HepG2 (cell line): ENCODE data around the gene LPO. TPM values are rescaled to one million over a fixed set of nuclear protein-coding genes. Genes with fewer than 3 reads are reported as not detected.

Source experiments
- AHDC1 ChIP-seq: sonication (generic); formaldehyde crosslinking; IDR thresholded peaks from 2 replicates; pipeline ENCODE4 v1.5.1; 2020; ENCODE audit warnings: mild to moderate bottlenecking, missing genetic modification reagents, borderline replicate concordance
- ATF6 ChIP-seq: sonication (generic); formaldehyde crosslinking; conservative IDR thresholded peaks from 2 replicates; pipeline ENCODE4 v1.4.0; 2020; ENCODE audit warnings: missing genetic modification reagents
- CENPT ChIP-seq: sonication (generic); formaldehyde crosslinking; IDR thresholded peaks from 2 replicates; pipeline ENCODE4 v1.8.0; 2022; ENCODE audit warnings: low read depth, mild to moderate bottlenecking, moderate library complexity, missing genetic modification reagents
- CENPX ChIP-seq: sonication (generic); formaldehyde crosslinking; IDR thresholded peaks from 2 replicates; pipeline ENCODE4 v1.9.0; 2021; ENCODE audit warnings: mild to moderate bottlenecking, missing genetic modification reagents, moderate library complexity
- FOXK2 ChIP-seq: fragments of 450-650 bp; IDR thresholded peaks from 2 replicates; pipeline ENCODE4 v1.6.1; 2016
- KLF16 ChIP-seq, 2 experiments: sonication (generic) in 1 of 2; formaldehyde crosslinking in 1 of 2; IDR thresholded peaks; 2 replicates each; pipeline versions ENCODE4 v1.6.1 to v1.8.0; 2016 to 2023; ENCODE audit warnings: missing genetic modification reagents in 2 of 2, missing compliant biosample characterization in 1 of 2
- NR2F6 ChIP-seq, 2 experiments: IDR thresholded peaks; 2 replicates each; pipeline ENCODE4 v1.6.1; 2016; ENCODE audit warnings: antibody characterized with exemption in 1 of 2, mild to moderate bottlenecking in 1 of 2
- PAWR ChIP-seq: sonication (generic); formaldehyde crosslinking; IDR thresholded peaks from 2 replicates; pipeline ENCODE4 v1.4.0; 2020; ENCODE audit warnings: missing genetic modification reagents, mild to moderate bottlenecking, borderline replicate concordance
- PBX2 ChIP-seq: IDR thresholded peaks from 2 replicates; pipeline ENCODE4 v1.6.1; 2016; ENCODE audit warnings: control low read depth
- PITX1 ChIP-seq: sonication (generic); formaldehyde crosslinking; IDR thresholded peaks from 2 replicates; pipeline ENCODE4 v1.5.1; 2020; ENCODE audit warnings: mild to moderate bottlenecking, missing genetic modification reagents
- TSC22D2 ChIP-seq: sonication (generic); formaldehyde crosslinking; IDR thresholded peaks from 2 replicates; pipeline ENCODE4 v1.5.1; 2020; ENCODE audit warnings: missing genetic modification reagents, mild to moderate bottlenecking, borderline replicate concordance
- ZBTB14 ChIP-seq: sonication (generic); formaldehyde crosslinking; IDR thresholded peaks from 2 replicates; pipeline ENCODE4 v1.4.0; 2020; ENCODE audit warnings: missing genetic modification reagents
- ZBTB33 ChIP-seq: sonication (generic); formaldehyde crosslinking; IDR thresholded peaks from 2 replicates; pipeline ENCODE4 v1.4.0; 2020; ENCODE audit warnings: missing genetic modification reagents
- ZNF704 ChIP-seq: sonication (generic); formaldehyde crosslinking; IDR thresholded peaks from 2 replicates; pipeline ENCODE4 v1.8.1; 2023; ENCODE audit warnings: mild to moderate bottlenecking, inconsistent platforms, moderate library complexity, missing genetic modification reagents, borderline replicate concordance
- polyA plus RNA-seq, 8 experiments: library from polyadenylated mRNA; depleted of rRNA in 3 of 8; stranded (reverse) in 7 of 8; unstranded in 1 of 8; fragments of >200 nt; fragmentation: Illumina TruSeq in 4 of 8; extraction: Trizol in 4 of 8; gene quantifications; 2 replicates each; pipeline versions ENCODE4 v1.2.1 to v1.2.3, GENCODE V29; 2011 to 2016; ENCODE audit warnings: low read depth in 4 of 8, missing spikeins in 1 of 8, mixed read lengths in 1 of 8; ENCODE audit not compliant: insufficient read depth in 1 of 8
- total RNA-seq, 5 experiments: library from RNA; depleted of rRNA; stranded (reverse); fragments of >200 nt; fragmentation: Illumina TruSeq; extraction: Trizol; gene quantifications; 2 replicates each; pipeline ENCODE4 v1.2.3, GENCODE V29; 2016; ENCODE audit warnings: low read depth in 1 of 5

The LPO gene
- total and polyA plus RNA-seq, 2 of the 13 experiments (the other 11 are each of a cell fraction or from before 2014, with no cell fraction given): not detected

GRCh38 chr17:58249270-58250133 is 11.1 kb downstream of the LPO start (continued):
- TF ChIP-seq ATF6 (CRISPR knock-in tag): no peak
- TF ChIP-seq PITX1: peak; percentile 56
- TF ChIP-seq PAWR (CRISPR knock-in tag): no peak
- peak; percentile 97 for TF ChIP-seq ZBTB33
- no peak for TF ChIP-seq PBX2
- no peak for TF ChIP-seq ZBTB14
- TF ChIP-seq NR2F6 (IDR thresholded peaks at IDR 0.05): no peak
- TF ChIP-seq NR2F6 (CRISPR knock-in tag; IDR thresholded peaks at IDR 0.05): no peak
- TF ChIP-seq AHDC1 (CRISPR knock-in tag): peak; percentile 32; the same call in 1 of the 2 replicates
- TF ChIP-seq FOXK2: no peak
- peak in 1 of 2 experiments; percentile 54; a peak in 1 of 4 replicates for TF ChIP-seq KLF16 (CRISPR knock-in tag; IDR thresholded peaks at IDR 0.05)
- TF ChIP-seq CENPX (CRISPR knock-in tag): no peak
- TF ChIP-seq ZNF704: peak; percentile 73
- TF ChIP-seq CENPT (CRISPR knock-in tag): peak; percentile 91; the same call in 1 of the 2 replicates
- TF ChIP-seq TSC22D2 (CRISPR knock-in tag): peak; percentile 72; the same call in 1 of the 2 replicates
